DND-41 (cell line): ENCODE data around the gene WFDC6.
"Not testable (repeated sequence)": the region's sequence is repeated elsewhere in the genome, so short reads cannot be mapped to it uniquely, and the experiment has no call there.

ENCODE experiments used
- ATAC-seq: fragments of 200-7000 bp; cut with Tn5 transposase; 3 replicates; pipeline ENCODE4 v1.9.1; 2021; ENCODE audit warnings: low read depth; ENCODE audit not compliant: insufficient read depth
- DNase-seq: peaks from one replicate; pipeline ENCODE4 v3.0.0-alpha.2; 2020
- H2AFZ ChIP-seq: 2 replicates; pipeline ENCODE4 v1.6.0; 2012; ENCODE audit warnings: low read depth, low read length
- H3K27ac ChIP-seq: 2 replicates; pipeline ENCODE4 v1.5.1; 2012; ENCODE audit warnings: low read length, inconsistent platforms
- H3K27me3 ChIP-seq: fragments of 200-600 bp; sonication (generic); 2 replicates; pipeline ENCODE4 v1.6.0; 2012; ENCODE audit warnings: low read length, mild to moderate bottlenecking, inconsistent platforms; ENCODE audit not compliant: insufficient read depth, poor library complexity
- H3K36me3 ChIP-seq: 2 replicates; pipeline ENCODE4 v1.5.1; 2012; ENCODE audit warnings: low read length, inconsistent platforms; ENCODE audit not compliant: insufficient read depth
- H3K4me1 ChIP-seq: 2 replicates; pipeline ENCODE4 v1.5.1; 2012; ENCODE audit warnings: mild to moderate bottlenecking, low read length; ENCODE audit not compliant: insufficient read depth
- H3K4me2 ChIP-seq: 2 replicates; pipeline ENCODE4 v1.6.0; 2012; ENCODE audit warnings: mild to moderate bottlenecking, moderate library complexity, low read length, inconsistent platforms; ENCODE audit not compliant: insufficient read depth
- H3K4me3 ChIP-seq, 2 experiments: fragments of 200-600 bp in 1 of 2; shearing (Covaris generic) in 1 of 2; 2 replicates each; pipeline ENCODE4 v1.5.1; 2012 to 2016; ENCODE audit warnings: inconsistent platforms in 2 of 2, low read length in 2 of 2, mild to moderate bottlenecking in 2 of 2, low read depth in 1 of 2, moderate library complexity in 1 of 2
- H3K79me2 ChIP-seq: 2 replicates; pipeline ENCODE4 v1.6.0; 2012; ENCODE audit warnings: low read length, inconsistent platforms; ENCODE audit not compliant: insufficient read depth
- H3K9ac ChIP-seq: 2 replicates; pipeline ENCODE4 v1.6.0; 2012; ENCODE audit warnings: low read depth, mild to moderate bottlenecking, inconsistent platforms, low read length, moderate library complexity
- H3K9me3 ChIP-seq: 2 replicates; pipeline ENCODE4 v1.5.1; 2012; ENCODE audit warnings: low read length, moderate library complexity, mild to moderate bottlenecking, inconsistent platforms; ENCODE audit not compliant: insufficient read depth, severe bottlenecking
- H4K20me1 ChIP-seq: 2 replicates; pipeline ENCODE4 v1.6.0; 2012; ENCODE audit warnings: low read length; ENCODE audit not compliant: insufficient read depth
- CTCF ChIP-seq: IDR thresholded peaks from 2 replicates; pipeline ENCODE4 v1.5.1; 2012; ENCODE audit warnings: borderline replicate concordance, low read length, moderate library complexity, mild to moderate bottlenecking; ENCODE audit not compliant: poor library complexity, severe bottlenecking; ENCODE audit errors: extremely low read depth
- EZH2 ChIP-seq: IDR thresholded peaks from 3 replicates; pipeline ENCODE4 v1.6.1; 2012; ENCODE audit warnings: borderline replicate concordance, low read depth, mild to moderate bottlenecking, moderate library complexity, low read length, inconsistent platforms; ENCODE audit not compliant: severe bottlenecking

The WFDC6 gene

GRCh38 chr20:45576995-45577394 is 37.7 kb upstream of the WFDC6 start:
- H4K20me1 ChIP-seq, result no peaks in the 10 kb centered on the region
- no peaks in the 10 kb centered on the region for H3K79me2 ChIP-seq
- no peaks in the 10 kb centered on the region for H3K4me1 ChIP-seq
- H3K9me3 ChIP-seq, result no peaks in the 10 kb centered on the region
- H3K4me3 ChIP-seq, result no peak overlapping the region
- no peak overlapping the region for H3K27ac ChIP-seq
- ATAC-seq (no peak), DNase-seq (no peak)
- TF ChIP-seq CTCF (no peak), EZH2 (no peak)
- H3K36me3 ChIP-seq, result no peaks in the 10 kb centered on the region
- no peak overlapping the region for H2AFZ ChIP-seq
- H3K27me3 ChIP-seq, result peaks cover 24% of the 10 kb centered on the region
- no peak overlapping the region for H3K9ac ChIP-seq
- H3K4me2 ChIP-seq, result no peak overlapping the region

- Histone ChIP-seq H2AFZ (no peak overlapping the region), H3K4me1 (no peaks in the 10 kb centered on the region), H3K79me2 (no peaks in the 10 kb centered on the region), H3K36me3 (no peaks in the 10 kb centered on the region), H3K9me3 (no peaks in the 10 kb centered on the region), H3K27me3 (peaks cover 24% of the 10 kb centered on the region), H3K4me3 (no peak overlapping the region), H4K20me1 (no peaks in the 10 kb centered on the region), H3K9ac (no peak overlapping the region), H3K4me2 (no peak overlapping the region), H3K27ac (no peak overlapping the region)
- DNase-seq, result no peak
- ATAC-seq, result no peak
- TF ChIP-seq CTCF, result no peak
- TF ChIP-seq EZH2, result no peak
Observed at GRCh38 chr20:45575931-45576330, 36.6 kb upstream of the WFDC6 start.

DNA sequence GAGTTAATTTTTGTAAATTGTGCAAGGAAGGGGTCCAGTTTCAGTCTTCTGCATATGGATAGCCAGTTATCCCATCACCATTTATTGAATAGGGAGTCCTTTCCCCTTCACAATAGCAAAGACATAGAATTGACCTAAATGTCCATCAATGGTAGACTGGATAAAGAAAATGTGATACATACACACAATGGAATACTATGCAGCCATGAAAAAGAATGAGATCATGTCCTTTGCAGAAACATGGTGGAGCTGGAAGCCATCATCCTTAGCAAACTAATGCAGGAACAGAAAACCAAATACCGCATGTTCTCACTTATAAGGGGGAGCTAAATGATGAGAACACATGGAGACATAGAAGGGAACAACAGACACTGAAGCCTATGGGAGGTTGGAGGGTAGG is 30.4 kb upstream of the WFDC6 start:
- not testable (repeated sequence) for H3K4me2 ChIP-seq, H4K20me1 ChIP-seq, H3K36me3 ChIP-seq, H3K4me1 ChIP-seq, H3K9ac ChIP-seq, H3K4me3 ChIP-seq, H3K27ac ChIP-seq, DNase-seq, ATAC-seq, H3K79me2 ChIP-seq, H2AFZ ChIP-seq, H3K9me3 ChIP-seq
- H3K27me3 ChIP-seq, result peaks cover 26% of the 10 kb centered on the region

- no peak for ATAC-seq
- TF ChIP-seq CTCF, result no peak
- TF ChIP-seq EZH2, result no peak
- H2AFZ ChIP-seq, result no peak overlapping the region
Observed at GRCh38 chr20:45564760-45565276, 25.5 kb upstream of the WFDC6 start.

More at GRCh38 chr20:45564760-45565276, 25.5 kb upstream of the WFDC6 start:
- DNase-seq, result no peak
- Histone ChIP-seq H3K4me1 (no peaks in the 10 kb centered on the region), H3K27ac (no peak overlapping the region), H3K79me2 (no peaks in the 10 kb centered on the region), H3K4me3 (no peak overlapping the region), H3K9me3 (no peaks in the 10 kb centered on the region), H4K20me1 (no peaks in the 10 kb centered on the region), H3K9ac (no peak overlapping the region), H3K27me3 (peaks cover 21% of the 10 kb centered on the region), H3K36me3 (no peaks in the 10 kb centered on the region), H3K4me2 (no peak overlapping the region)
